Measurements from ENCODE around the gene PPP2R1A. TPM values are rescaled to one million over a fixed set of nuclear protein-coding genes. Genes with fewer than 3 reads are reported as not detected.

The PPP2R1A gene
- total RNA-seq = 100 to 1,000 TPM; 337 to 469 (median 401) TPM
- polyA plus RNA-seq = 100 to 1,000 TPM; 238 to 438 TPM
- long read RNA-seq, donor 1, full-length matches to known transcripts = 525 of 703 reads
- long read RNA-seq, donor 1, partial matches to known transcripts = 159 of 703 reads
- long read RNA-seq, donor 1, other reads (novel, unspliced or antisense) = 19 of 703 reads
- long read RNA-seq, donor 2, full-length matches to known transcripts = 717 of 973 reads
- long read RNA-seq, donor 2, partial matches to known transcripts = 233 of 973 reads
- long read RNA-seq, donor 2, other reads (novel, unspliced or antisense) = 23 of 973 reads
- long read RNA-seq, donor 3, full-length matches to known transcripts = 1,357 of 1,637 reads
- long read RNA-seq, donor 3, partial matches to known transcripts = 222 of 1,637 reads
- long read RNA-seq, donor 3, other reads (novel, unspliced or antisense) = 58 of 1,637 reads

DNA sequence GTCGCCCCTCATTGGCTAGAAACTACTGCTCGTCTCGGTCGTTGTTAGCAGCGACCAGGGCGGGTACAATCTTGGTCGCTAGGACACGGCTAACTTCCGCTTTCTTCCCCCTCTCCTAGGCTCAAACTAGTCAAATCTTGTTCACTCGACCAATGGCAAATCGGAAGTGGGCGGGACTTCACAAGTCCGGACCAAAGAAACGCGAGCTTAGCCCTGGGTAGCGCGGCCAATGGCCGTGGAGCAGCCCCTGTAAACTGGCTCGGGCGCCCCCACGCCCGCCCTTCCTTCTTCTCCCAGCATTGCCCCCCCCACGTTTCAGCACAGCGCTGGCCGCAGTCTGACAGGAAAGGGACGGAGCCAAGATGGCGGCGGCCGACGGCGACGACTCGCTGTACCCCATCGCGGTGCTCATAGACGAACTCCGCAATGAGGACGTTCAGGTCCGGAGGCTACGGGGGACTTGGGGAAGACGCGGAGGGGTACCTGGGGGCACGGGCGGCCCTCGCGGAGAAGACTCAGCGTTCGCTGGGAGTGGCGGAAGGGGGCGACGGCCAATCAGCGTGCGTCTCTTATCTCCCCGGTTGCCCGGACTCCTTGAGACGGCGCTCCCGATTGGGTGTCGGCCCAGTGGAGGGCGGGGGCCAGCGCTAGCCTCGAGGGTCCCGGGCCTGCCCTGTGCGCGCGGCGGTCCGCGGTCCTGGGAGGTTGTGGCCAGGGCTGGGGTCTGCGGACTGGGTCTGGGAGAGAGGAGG, at the start of gene PPP2R1A:
Gene PPP2R1A (plus strand): TSS at position 318 of the 752 bp plus-strand sequence. CDS start 45 bp downstream, at position 363.
- 0 to 1% methylated on average over 65 to 70 of the region's 70 CpGs for WGBS, 2 donors
- intact Hi-C loops (cut with DNase I) = loop anchor here in 6 of 10 donors (1.0 to 10.0 kb wide), 6 partner anchors 19 to 55 kb away; partner anchors contain the start of genes ZNF616 (in 2 of the 6) and ZNF836 (in 1 of the 6)

DNA sequence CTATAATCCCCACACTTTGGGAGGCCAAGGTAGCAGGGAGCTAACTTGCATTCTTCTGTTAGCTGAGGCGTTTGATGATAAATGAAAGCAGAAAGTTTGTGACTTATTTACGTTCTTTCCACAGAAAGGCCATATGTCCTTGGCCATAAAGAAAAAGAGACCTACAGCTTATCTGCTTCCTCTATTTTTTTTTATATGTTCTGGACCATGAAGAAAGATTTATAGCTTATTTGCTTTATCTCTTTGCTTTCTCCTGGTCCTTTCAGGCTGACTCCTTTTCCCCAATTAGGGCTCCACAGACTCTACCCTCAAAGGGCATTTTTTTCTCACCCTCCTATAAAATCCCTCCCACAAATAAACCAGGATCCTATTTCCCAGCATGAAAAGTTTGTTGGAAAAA, 48.6 kb upstream of the PPP2R1A start:
- H3K4me1 ChIP-seq = peaks cover 2 to 24% (median 18%) of the 10 kb centered on the region in 9 donors
- no peak for ATAC-seq
- no peaks in the 10 kb centered on the region for H3K36me3 ChIP-seq
- H3K4me3 ChIP-seq = no peak overlapping the region
- peaks cover 0 to 46% (median 0%) of the 10 kb centered on the region in 11 donors for H3K9me3 ChIP-seq
- no peak for DNase-seq
- TF ChIP-seq, protein P1, sequence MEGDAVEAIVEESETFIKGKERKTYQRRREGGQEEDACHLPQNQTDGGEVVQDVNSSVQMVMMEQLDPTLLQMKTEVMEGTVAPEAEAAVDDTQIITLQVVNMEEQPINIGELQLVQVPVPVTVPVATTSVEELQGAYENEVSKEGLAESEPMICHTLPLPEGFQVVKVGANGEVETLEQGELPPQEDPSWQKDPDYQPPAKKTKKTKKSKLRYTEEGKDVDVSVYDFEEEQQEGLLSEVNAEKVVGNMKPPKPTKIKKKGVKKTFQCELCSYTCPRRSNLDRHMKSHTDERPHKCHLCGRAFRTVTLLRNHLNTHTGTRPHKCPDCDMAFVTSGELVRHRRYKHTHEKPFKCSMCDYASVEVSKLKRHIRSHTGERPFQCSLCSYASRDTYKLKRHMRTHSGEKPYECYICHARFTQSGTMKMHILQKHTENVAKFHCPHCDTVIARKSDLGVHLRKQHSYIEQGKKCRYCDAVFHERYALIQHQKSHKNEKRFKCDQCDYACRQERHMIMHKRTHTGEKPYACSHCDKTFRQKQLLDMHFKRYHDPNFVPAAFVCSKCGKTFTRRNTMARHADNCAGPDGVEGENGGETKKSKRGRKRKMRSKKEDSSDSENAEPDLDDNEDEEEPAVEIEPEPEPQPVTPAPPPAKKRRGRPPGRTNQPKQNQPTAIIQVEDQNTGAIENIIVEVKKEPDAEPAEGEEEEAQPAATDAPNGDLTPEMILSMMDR (IDR thresholded peaks at IDR 0.05) = no peak
- WGBS, 2 donors = 93 to 98% methylated on average over 2 of the region's 2 CpGs
- H3K27ac ChIP-seq = no peak overlapping the region
- H3K27me3 ChIP-seq = no peaks in the 10 kb centered on the region
- intact Hi-C loops (cut with DNase I) = loop anchor here in 3 of 10 donors (5.0 kb wide), 2 partner anchors 46 to 51 kb away; partner anchors contain the start of gene PPP2R1A (in 1 of the 3)

More for the DNA sequence above, at the start of gene PPP2R1A:
- peak; percentile 98 to 100 for DNase-seq
- TF ChIP-seq, protein P1 (IDR thresholded peaks at IDR 0.05) = no peak
- Histone ChIP-seq H3K27me3 (no peaks in the 10 kb centered on the region), H3K9me3 (no peaks in the 10 kb centered on the region), H3K4me3 (peak within 1 kb of the TSS; percentile 73 to 98 (median 87)), H3K4me1 (peaks cover 26 to 55% (median 48%) of the 10 kb centered on the region in 9 donors), H3K36me3 (peaks cover 0 to 26% (median 3%) of the 10 kb centered on the region in 9 donors), H3K27ac (peak within 1 kb of the TSS; percentile 98 to 100 (median 99))
- ATAC-seq = peak; percentile 92 to 97 (median 94)

DNA sequence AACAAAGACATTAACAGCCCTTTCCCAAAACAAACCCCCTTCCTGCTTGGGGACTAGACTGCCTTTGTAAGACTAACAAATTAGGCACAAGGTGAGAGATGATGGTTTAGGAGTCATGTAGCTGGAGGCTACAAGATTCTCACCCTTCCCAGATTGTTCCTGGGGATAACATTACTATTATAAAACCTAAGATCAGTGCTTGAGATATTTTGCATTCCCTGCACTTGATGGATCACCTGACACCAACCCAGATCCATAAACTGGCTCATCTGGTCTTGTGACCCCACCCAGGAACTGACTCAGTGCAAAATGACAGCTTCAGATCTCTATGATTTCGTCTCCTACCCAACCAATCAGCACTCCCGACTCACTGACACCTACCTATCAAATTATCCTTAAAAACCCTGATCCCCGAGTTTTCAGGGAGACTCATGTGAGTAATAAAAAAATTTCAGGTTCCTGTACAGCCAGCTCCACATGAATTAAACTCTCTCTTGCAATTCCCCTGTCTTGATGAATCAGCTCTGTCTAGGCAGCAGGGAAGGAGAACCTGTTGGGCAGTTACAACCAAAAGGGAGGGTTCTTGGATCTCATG, 47.8 kb upstream of the PPP2R1A start:
- peaks cover 2 to 24% (median 18%) of the 10 kb centered on the region in 9 donors for H3K4me1 ChIP-seq
- H3K4me3 ChIP-seq = no peak overlapping the region
- no peaks in the 10 kb centered on the region for H3K27me3 ChIP-seq
- H3K27ac ChIP-seq = no peak overlapping the region
- no peaks in the 10 kb centered on the region for H3K36me3 ChIP-seq
- peaks cover 0 to 49% (median 0%) of the 10 kb centered on the region in 11 donors for H3K9me3 ChIP-seq
- ATAC-seq = no peak
- intact Hi-C loops (cut with DNase I) = loop anchor here in 3 of 10 donors (5.0 kb wide), 2 partner anchors 45 to 50 kb away; partner anchors contain the start of gene PPP2R1A (in 1 of the 3)
- DNase-seq = no peak
- 85 to 88% methylated on average over 3 of the region's 3 CpGs for WGBS, 2 donors
- TF ChIP-seq, protein P1 (IDR thresholded peaks at IDR 0.05) = no peak

Measured in heart right ventricle (tissue), 16 donors.